GM21619 (cell line): ENCODE measurements around the gene ZNF512B.
"Not testable (repeated sequence)": the region's sequence is repeated elsewhere in the genome, so short reads cannot be mapped to it uniquely, and the experiment has no call there.

Experiments
- ATAC-seq: cut with Tn5 transposase; IDR thresholded peaks from one replicate; pipeline ENCODE4 v1.9.1; 2021; ENCODE audit not compliant: unreplicated experiment

ZNF512B gene

GRCh38 chr20:63963784-63964301 lies 5.9 kb downstream of the ZNF512B start:
- ATAC-seq, result no peak

DNA sequence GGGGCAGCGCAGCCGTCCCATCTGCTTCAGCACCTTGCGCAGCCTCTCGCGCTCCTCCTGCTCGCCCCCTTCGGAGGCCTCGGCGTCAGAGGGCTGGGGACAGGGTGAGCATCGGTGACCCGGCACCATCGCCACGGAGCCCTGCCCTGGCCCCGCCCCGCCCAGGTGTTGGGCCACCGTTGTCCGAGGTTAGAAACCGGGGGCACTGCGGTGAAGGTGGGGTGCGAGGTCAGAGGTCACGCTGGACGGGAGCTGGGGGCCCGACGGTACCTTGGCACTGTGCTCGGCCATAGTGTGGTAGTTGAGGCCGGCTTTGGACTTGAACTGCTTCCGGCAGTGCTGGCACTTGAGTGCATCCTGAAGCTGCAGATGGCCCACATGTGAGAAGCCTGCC lies 6.4 kb downstream of the ZNF512B start:
- no peak for ATAC-seq

DNA sequence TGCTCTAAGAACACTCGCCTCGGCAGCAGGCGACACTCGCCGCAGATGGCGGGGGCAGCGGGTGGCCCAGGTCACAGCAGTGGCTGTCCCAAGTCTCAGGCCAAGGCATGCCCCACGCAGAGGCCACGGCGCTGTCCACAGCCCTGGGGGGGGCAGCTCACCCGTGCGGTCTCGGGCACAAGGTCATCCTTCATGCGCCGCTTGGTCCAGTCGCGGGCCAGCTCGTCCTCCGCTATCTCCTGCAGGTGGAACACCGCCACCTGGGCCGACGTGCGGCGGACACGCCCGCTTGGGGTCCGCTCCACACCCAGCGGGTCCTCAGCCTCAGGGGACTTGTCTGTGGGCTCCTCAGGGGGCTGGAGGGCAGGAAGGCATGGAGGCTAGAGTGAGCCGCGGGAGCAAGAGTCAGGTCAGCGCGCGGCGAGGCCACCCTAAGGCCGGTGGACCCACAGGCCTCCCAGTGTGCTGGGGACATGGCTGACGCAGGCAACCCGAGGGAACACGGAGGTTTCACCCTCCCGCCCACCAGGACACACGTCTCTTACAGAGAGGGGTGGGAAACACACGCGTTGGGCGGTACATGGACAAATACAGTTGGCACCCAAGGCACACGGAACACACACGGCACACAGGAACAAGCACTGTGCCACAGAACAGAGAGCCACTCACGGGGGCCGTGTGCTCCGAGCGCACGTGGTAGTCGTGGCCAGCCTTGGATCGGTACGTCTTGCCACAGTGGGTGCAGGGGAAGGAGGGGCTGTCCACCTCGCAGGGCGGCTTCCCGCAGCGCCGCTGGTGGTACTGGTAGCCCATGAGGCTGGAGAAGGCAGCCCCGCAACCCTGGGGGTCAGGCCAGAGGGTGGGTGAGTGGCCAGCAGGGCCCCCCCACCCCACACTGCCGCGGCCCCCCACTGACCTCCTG lies 7.0 kb downstream of the ZNF512B start:
- ATAC-seq, result no peak

GRCh38 chr20:63961664-63962425 lies 7.9 kb downstream of the ZNF512B start:
- ATAC-seq, result no peak

- not testable (repeated sequence) for ATAC-seq
Observed at GRCh38 chr20:63960654-63961621, 8.8 kb downstream of the ZNF512B start.

- no peak for ATAC-seq
Observed at GRCh38 chr20:63959699-63960075, 10.0 kb downstream of the ZNF512B start.

- no peak for ATAC-seq
Observed at GRCh38 chr20:63958964-63959698, 10.6 kb downstream of the ZNF512B start.

GRCh38 chr20:63958471-63958870 lies 11.3 kb downstream of the ZNF512B start:
- ATAC-seq, result no peak

DNA sequence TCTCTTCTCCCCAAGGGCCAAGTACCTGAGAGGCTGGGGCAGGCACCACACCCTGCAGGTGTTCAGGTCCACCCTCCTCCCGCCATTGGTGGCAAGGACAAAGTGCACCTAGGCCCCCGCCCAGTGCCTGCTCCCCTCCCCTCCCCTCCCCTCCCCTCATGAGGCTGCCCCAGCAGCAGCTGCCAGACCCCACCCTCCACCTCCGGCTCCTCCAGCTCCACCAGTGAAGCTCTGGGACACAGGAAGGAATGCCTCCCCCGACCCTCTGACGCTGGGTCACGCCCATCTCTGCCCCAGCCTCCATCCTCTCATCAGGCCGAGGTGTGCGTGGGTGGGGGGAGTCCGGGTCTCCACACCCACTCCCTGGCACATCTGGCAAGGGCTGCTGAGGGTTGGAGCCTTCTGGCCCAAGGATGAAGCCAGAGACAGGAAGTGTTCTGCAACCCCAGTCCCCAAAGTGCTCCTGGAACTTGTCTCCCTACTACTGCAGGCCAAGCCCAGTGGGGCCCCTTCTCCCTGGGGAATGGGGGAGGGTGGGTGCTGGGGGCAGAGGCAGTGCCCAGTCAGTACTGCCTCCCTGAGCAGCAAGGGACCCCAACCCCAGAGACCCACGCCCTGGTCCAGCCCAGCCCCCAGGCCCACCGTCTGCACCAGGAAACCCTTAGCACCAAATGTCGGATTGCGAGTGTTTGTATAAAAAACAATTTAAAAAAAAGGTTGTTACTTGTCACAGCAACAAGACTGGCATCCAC lies 11.9 kb downstream of the ZNF512B start:
- ATAC-seq, result no peak

DNA sequence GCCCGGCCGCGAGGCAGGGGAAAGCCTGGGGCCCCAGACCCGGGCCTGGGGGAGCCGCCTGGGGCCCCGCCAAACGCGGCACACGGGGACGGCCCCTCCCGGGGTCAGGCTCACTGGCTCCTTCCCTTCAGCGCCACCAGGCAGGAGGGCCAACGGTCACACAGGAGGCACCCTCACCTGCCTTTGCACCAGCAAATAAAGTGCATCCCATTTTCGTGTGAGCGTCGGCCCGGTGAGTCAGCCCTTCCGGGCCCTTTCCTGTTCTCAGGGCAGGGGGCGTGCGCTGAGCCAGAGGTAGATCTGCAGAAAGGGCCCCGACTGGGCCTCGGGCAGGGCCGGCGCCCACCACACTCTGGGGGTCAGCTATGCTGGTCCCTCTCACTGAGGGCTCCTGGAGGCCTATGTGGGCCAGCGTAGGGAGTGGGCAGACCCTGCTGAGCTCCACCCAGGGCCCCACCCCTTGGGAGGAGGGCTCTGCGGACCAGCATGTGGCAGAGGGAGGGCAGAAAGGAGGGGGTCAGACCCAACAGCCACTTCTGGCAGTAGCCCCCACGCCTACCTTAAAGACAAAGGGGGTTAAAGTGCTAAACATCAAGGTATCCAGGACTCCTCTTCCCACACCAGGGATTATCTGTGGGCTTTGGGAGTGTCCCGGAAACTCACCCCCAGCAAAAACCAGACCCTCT lies 12.6 kb downstream of the ZNF512B start:
- peak; percentile 14 for ATAC-seq

GRCh38 chr20:63956664-63957003 lies 13.1 kb downstream of the ZNF512B start:
- peak; percentile 8 for ATAC-seq

- peak; percentile 61 for ATAC-seq
Observed at GRCh38 chr20:63955827-63956663, 13.7 kb downstream of the ZNF512B start, which contains the start of gene UCKL1. Gene UCKL1, minus strand, starts transcription at chr20:63956416. Its CDS starts 44 bp downstream, at chr20:63956372.

- peak; percentile 10 for ATAC-seq
Observed at GRCh38 chr20:63955281-63955826, 14.4 kb downstream of the ZNF512B start.

GRCh38 chr20:63953764-63954429 lies 15.8 kb downstream of the ZNF512B start:
- no peak for ATAC-seq

GRCh38 chr20:63952769-63953168 lies 17.0 kb downstream of the ZNF512B start:
- no peak for ATAC-seq

DNA sequence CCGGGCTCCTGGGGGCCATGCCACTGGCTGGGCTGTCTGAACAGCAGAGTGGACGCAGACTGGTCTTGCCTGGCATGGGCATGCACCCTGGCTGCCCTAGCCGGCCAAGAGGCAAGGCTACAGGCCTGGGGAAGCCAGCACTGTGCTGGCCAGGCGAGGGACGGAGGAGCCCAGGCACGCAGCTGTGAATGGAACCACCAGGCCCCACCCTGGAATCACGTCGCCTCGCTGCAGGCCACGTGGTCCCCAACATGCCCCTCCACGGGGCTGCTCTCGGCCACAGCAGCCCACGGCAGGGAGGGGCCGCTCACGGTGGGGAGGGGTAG lies 17.6 kb downstream of the ZNF512B start:
- no peak for ATAC-seq
